ENCODE results near the gene CATSPER3. TPM values are rescaled to one million over a fixed set of nuclear protein-coding genes. Genes with fewer than 3 reads are reported as not detected.
A peak's percentile ranks its signal among the peaks of the same experiment; 100 is the strongest.

CATSPER3 gene
- total RNA-seq, 1 experiment from 2014 or later = 1.9 TPM

- CTCF ChIA-PET = interaction anchor here (0.6 to 2.4 kb wide), 4 partner anchors 181 to 816 kb away, joined by 3 to 11 read pairs (median 6); no protein-coding TSS in a partner anchor
- no peak for DNase-seq (ENCODE audit: unreplicated experiment)
- TF ChIP-seq CTCF (IDR thresholded peaks at IDR 0.05; ENCODE audit: unreplicated experiment) = no peak
- Mint-ChIP-seq H3K36me3 (ENCODE audit: insufficient read depth, unreplicated experiment) (peaks cover 5% of the 10 kb centered on the region), H3K4me1 (ENCODE audit: insufficient read depth, unreplicated experiment) (no peaks in the 10 kb centered on the region), H3K27ac (ENCODE audit: low read depth, unreplicated experiment) (no peak overlapping the region), H3K9me3 (ENCODE audit: unreplicated experiment) (no peaks in the 10 kb centered on the region), H3K27me3 (ENCODE audit: insufficient read depth, unreplicated experiment) (no peaks in the 10 kb centered on the region), H3K4me3 (ENCODE audit: unreplicated experiment) (no peak overlapping the region)
- intact Hi-C loops (cut with micrococcal nuclease) = loop anchor here (5.0 kb wide), 1 partner anchor 322 kb away; no protein-coding TSS in a partner anchor
- POLR2A ChIA-PET = interaction anchor here (0.6 kb wide), 1 partner anchor 114 kb away, joined by 3 read pairs; no protein-coding TSS in a partner anchor
- BruUV-seq (replicated peaks) = no TSS peak
These were observed 42.2 kb downstream of the CATSPER3 start for GRCh38 chr5:135009736-135010501.

- POLR2A ChIA-PET = interaction anchor here (0.6 to 1.7 kb wide), 3 partner anchors 14 to 124 kb away, joined by 3 to 5 read pairs (median 4); no protein-coding TSS in a partner anchor
- BruUV-seq (replicated peaks) = no TSS peak
- H3K27me3 Mint-ChIP-seq (ENCODE audit: insufficient read depth, unreplicated experiment) = no peaks in the 10 kb centered on the region
These were observed 43.0 kb downstream of the CATSPER3 start for GRCh38 chr5:135010502-135011354.

GRCh38 chr5:135011355-135012032 is 43.8 kb downstream of the CATSPER3 start:
- Mint-ChIP-seq H3K4me3 (ENCODE audit: unreplicated experiment) (no peak overlapping the region), H3K4me1 (ENCODE audit: insufficient read depth, unreplicated experiment) (no peaks in the 10 kb centered on the region), H3K27me3 (ENCODE audit: insufficient read depth, unreplicated experiment) (no peaks in the 10 kb centered on the region), H3K36me3 (ENCODE audit: insufficient read depth, unreplicated experiment) (peaks cover 5% of the 10 kb centered on the region), H3K9me3 (ENCODE audit: unreplicated experiment) (no peaks in the 10 kb centered on the region), H3K27ac (ENCODE audit: low read depth, unreplicated experiment) (no peak overlapping the region)
- BruUV-seq (replicated peaks) = no TSS peak
- TF ChIP-seq CTCF (IDR thresholded peaks at IDR 0.05; ENCODE audit: unreplicated experiment) = no peak
- ChIA-PET CTCF (interaction anchor here (0.5 to 2.4 kb wide), 6 partner anchors 176 to 434 kb away, joined by 3 to 11 read pairs (median 5); no protein-coding TSS in a partner anchor), POLR2A (interaction anchor here (1.1 to 1.7 kb wide), 2 partner anchors 13 to 39 kb away, joined by 4 to 5 read pairs; no protein-coding TSS in a partner anchor)
- intact Hi-C loops (cut with micrococcal nuclease) = loop anchor here (1.0 to 5.0 kb wide), 2 partner anchors 180 to 321 kb away; no protein-coding TSS in a partner anchor
- DNase-seq (ENCODE audit: unreplicated experiment) = no peak

More at GRCh38 chr5:135010502-135011354, 43.0 kb downstream of the CATSPER3 start:
- peak; percentile 46 for DNase-seq (ENCODE audit: unreplicated experiment)
- intact Hi-C loops (cut with micrococcal nuclease) = loop anchor here (1.0 to 5.0 kb wide), 2 partner anchors 181 to 322 kb away; no protein-coding TSS in a partner anchor
- H3K36me3 Mint-ChIP-seq (ENCODE audit: insufficient read depth, unreplicated experiment) = peaks cover 5% of the 10 kb centered on the region
- CTCF ChIA-PET = interaction anchor here (0.8 to 2.4 kb wide), 4 partner anchors 179 to 322 kb away, joined by 3 to 11 read pairs (median 7); no protein-coding TSS in a partner anchor
- H3K4me1 Mint-ChIP-seq (ENCODE audit: insufficient read depth, unreplicated experiment) = no peaks in the 10 kb centered on the region
- TF ChIP-seq CTCF (IDR thresholded peaks at IDR 0.05; ENCODE audit: unreplicated experiment) = peak; percentile 50
- H3K27ac Mint-ChIP-seq (ENCODE audit: low read depth, unreplicated experiment) = no peak overlapping the region
- H3K9me3 Mint-ChIP-seq (ENCODE audit: unreplicated experiment) = no peaks in the 10 kb centered on the region
- H3K4me3 Mint-ChIP-seq (ENCODE audit: unreplicated experiment) = no peak overlapping the region
